K562 (cell line): Measurements from ENCODE around the gene PCBP3.

Source experiments
- CBX2 ChIP-seq: fragments of 200-600 bp; sonication (generic); IDR thresholded peaks from one replicate; pipeline ENCODE4 v1.6.1; 2012; ENCODE audit warnings: mild to moderate bottlenecking, low read length, inconsistent platforms; ENCODE audit not compliant: insufficient read depth, poor library complexity, severe bottlenecking
- CGGBP1 ChIP-seq: fragments of 250-450 bp; sonication (Bioruptor Pico); IDR thresholded peaks from 2 replicates; pipeline ENCODE4 v1.9.0; 2021; ENCODE audit warnings: mild to moderate bottlenecking
- CHD2 ChIP-seq: IDR thresholded peaks from 2 replicates; pipeline ENCODE4 v1.6.1; 2011; ENCODE audit warnings: low read depth, low read length
- EZH2 ChIP-seq: IDR thresholded peaks from 2 replicates; pipeline ENCODE4 v1.6.1; 2012; ENCODE audit warnings: low read depth, mild to moderate bottlenecking, inconsistent platforms, low read length, borderline replicate concordance
- HDAC2 ChIP-seq: fragments of 450-650 bp; IDR thresholded peaks from 2 replicates; pipeline ENCODE4 v1.6.1; 2016; ENCODE audit warnings: mild to moderate bottlenecking
- KAT8 ChIP-seq: fragments of 450-650 bp; IDR thresholded peaks from 2 replicates; pipeline ENCODE4 v1.6.1; 2016; ENCODE audit warnings: low read depth, mild to moderate bottlenecking
- L3MBTL2 ChIP-seq: fragments of 450-650 bp; IDR thresholded peaks from 2 replicates; pipeline ENCODE4 v1.6.1; 2016; ENCODE audit warnings: mild to moderate bottlenecking, moderate library complexity
- POLR2A ChIP-seq: fragments of 450-650 bp; conservative IDR thresholded peaks from 2 replicates; pipeline ENCODE4 v1.6.1; 2016
- POLR2AphosphoS5 ChIP-seq: IDR thresholded peaks from 2 replicates; pipeline ENCODE4 v1.6.1; 2011; ENCODE audit warnings: mild to moderate bottlenecking, low read depth, low read length, moderate library complexity; ENCODE audit not compliant: control insufficient read depth, insufficient read depth
- ZNF174 ChIP-seq: fragments of 250-450 bp; sonication (Bioruptor Pico); IDR thresholded peaks from 2 replicates; pipeline ENCODE4 v1.4.0; 2020; ENCODE audit warnings: mild to moderate bottlenecking
- ZNF282 ChIP-seq: sonication (generic); formaldehyde crosslinking; IDR thresholded peaks from 2 replicates; pipeline ENCODE4 v1.8.1; 2023; ENCODE audit warnings: missing genetic modification reagents
- ZNF561 ChIP-seq: fragments of 450-650 bp; formaldehyde crosslinking; conservative IDR thresholded peaks from 2 replicates; pipeline ENCODE4 v1.4.0; 2020; ENCODE audit warnings: mild to moderate bottlenecking, moderate library complexity
- TF ChIP-seq, protein P1 (sequence below), 2 experiments: fragments of 450-650 bp in 1 of 2; IDR thresholded peaks; 2 replicates each; pipeline ENCODE4 v1.6.1; 2011 to 2017; ENCODE audit warnings: low read depth in 2 of 2, antibody characterized with exemption in 1 of 2, borderline replicate concordance in 1 of 2, low read length in 1 of 2, mild to moderate bottlenecking in 1 of 2, mixed read lengths in 1 of 2; ENCODE audit not compliant: control insufficient read depth in 1 of 2
- TF ChIP-seq, protein P2 (sequence below): fragments of 150-350 bp; IDR thresholded peaks from 2 replicates; pipeline ENCODE4 v1.6.1; 2014; ENCODE audit warnings: low read depth, mild to moderate bottlenecking, low read length, borderline replicate concordance

- TF ChIP-seq POLR2AphosphoS5: no peak
- TF ChIP-seq ZNF174 (CRISPR knock-in tag): no peak
- TF ChIP-seq KAT8: no peak
- TF ChIP-seq HDAC2: no peak
- no peak for TF ChIP-seq L3MBTL2
- TF ChIP-seq CGGBP1 (CRISPR knock-in tag): no peak
- TF ChIP-seq, protein P1, sequence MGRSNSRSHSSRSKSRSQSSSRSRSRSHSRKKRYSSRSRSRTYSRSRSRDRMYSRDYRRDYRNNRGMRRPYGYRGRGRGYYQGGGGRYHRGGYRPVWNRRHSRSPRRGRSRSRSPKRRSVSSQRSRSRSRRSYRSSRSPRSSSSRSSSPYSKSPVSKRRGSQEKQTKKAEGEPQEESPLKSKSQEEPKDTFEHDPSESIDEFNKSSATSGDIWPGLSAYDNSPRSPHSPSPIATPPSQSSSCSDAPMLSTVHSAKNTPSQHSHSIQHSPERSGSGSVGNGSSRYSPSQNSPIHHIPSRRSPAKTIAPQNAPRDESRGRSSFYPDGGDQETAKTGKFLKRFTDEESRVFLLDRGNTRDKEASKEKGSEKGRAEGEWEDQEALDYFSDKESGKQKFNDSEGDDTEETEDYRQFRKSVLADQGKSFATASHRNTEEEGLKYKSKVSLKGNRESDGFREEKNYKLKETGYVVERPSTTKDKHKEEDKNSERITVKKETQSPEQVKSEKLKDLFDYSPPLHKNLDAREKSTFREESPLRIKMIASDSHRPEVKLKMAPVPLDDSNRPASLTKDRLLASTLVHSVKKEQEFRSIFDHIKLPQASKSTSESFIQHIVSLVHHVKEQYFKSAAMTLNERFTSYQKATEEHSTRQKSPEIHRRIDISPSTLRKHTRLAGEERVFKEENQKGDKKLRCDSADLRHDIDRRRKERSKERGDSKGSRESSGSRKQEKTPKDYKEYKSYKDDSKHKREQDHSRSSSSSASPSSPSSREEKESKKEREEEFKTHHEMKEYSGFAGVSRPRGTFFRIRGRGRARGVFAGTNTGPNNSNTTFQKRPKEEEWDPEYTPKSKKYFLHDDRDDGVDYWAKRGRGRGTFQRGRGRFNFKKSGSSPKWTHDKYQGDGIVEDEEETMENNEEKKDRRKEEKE (IDR thresholded peaks at IDR 0.05; ENCODE audit: borderline replicate concordance in 1 of 2, control insufficient read depth in 1 of 2, low read depth in 2 of 2, low read length in 1 of 2): no peak
- TF ChIP-seq CHD2: no peak
- no peak for TF ChIP-seq EZH2
- no peak for TF ChIP-seq ZNF561
- TF ChIP-seq ZNF282 (CRISPR knock-in tag): no peak
- TF ChIP-seq, protein P2, sequence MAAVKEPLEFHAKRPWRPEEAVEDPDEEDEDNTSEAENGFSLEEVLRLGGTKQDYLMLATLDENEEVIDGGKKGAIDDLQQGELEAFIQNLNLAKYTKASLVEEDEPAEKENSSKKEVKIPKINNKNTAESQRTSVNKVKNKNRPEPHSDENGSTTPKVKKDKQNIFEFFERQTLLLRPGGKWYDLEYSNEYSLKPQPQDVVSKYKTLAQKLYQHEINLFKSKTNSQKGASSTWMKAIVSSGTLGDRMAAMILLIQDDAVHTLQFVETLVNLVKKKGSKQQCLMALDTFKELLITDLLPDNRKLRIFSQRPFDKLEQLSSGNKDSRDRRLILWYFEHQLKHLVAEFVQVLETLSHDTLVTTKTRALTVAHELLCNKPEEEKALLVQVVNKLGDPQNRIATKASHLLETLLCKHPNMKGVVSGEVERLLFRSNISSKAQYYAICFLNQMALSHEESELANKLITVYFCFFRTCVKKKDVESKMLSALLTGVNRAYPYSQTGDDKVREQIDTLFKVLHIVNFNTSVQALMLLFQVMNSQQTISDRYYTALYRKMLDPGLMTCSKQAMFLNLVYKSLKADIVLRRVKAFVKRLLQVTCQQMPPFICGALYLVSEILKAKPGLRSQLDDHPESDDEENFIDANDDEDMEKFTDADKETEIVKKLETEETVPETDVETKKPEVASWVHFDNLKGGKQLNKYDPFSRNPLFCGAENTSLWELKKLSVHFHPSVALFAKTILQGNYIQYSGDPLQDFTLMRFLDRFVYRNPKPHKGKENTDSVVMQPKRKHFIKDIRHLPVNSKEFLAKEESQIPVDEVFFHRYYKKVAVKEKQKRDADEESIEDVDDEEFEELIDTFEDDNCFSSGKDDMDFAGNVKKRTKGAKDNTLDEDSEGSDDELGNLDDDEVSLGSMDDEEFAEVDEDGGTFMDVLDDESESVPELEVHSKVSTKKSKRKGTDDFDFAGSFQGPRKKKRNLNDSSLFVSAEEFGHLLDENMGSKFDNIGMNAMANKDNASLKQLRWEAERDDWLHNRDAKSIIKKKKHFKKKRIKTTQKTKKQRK: no peak
- no peak for TF ChIP-seq CBX2
- TF ChIP-seq POLR2A: no peak
Observed at GRCh38 chr21:45887788-45888187, 244.3 kb downstream of the PCBP3 start.
